Choroid plexus epithelial cell (primary cell): ENCODE data around the gene CHD5.
A peak's percentile ranks its signal among the peaks of the same experiment; 100 is the strongest.
"Not testable (repeated sequence)": the region's sequence is repeated elsewhere in the genome, so short reads cannot be mapped to it uniquely, and the experiment has no call there.

ENCODE experiments used
- DNase-seq: peaks from one replicate; pipeline ENCODE4 v3.0.0-alpha.2; 2010; ENCODE audit warnings: low read depth
- H3K4me3 ChIP-seq: 2 replicates; pipeline ENCODE4 v1.5.1; 2011; ENCODE audit warnings: low read depth, mild to moderate bottlenecking, control low read depth, low read length, moderate library complexity
- TF ChIP-seq, protein P1 (sequence below): conservative IDR thresholded peaks from 2 replicates; pipeline ENCODE4 v1.5.1; 2011; ENCODE audit warnings: low read depth, mild to moderate bottlenecking, control low read depth, inconsistent platforms, low read length, moderate library complexity

Gene CHD5

DNA sequence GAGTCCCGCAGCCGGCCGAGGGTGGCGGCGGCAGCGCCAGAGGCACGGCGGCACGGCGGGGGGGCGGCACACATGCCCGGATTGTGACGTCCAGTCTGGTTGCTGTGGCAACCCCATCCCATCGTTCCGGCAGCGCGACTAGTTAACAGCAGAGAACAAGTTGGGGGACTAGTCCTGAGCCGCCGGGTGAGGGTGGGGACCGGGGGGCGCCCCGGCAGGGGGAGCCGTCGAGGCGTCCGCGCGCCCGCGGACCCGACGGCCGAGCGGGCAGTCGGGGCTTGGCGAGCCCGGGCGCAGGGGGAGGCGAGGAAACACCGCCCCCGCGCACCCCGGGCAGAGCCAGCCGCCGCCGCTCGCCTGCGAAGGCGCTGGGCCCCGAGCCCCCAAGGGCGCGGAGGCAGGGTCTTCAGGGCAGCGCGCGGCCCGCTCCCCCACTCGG lies at the start of gene CHD5:
TSS of gene CHD5 (minus strand) at position 54 of the 439 bp plus-strand sequence. CDS start 298 bp downstream, outside the sequence.
- TF ChIP-seq, protein P1, sequence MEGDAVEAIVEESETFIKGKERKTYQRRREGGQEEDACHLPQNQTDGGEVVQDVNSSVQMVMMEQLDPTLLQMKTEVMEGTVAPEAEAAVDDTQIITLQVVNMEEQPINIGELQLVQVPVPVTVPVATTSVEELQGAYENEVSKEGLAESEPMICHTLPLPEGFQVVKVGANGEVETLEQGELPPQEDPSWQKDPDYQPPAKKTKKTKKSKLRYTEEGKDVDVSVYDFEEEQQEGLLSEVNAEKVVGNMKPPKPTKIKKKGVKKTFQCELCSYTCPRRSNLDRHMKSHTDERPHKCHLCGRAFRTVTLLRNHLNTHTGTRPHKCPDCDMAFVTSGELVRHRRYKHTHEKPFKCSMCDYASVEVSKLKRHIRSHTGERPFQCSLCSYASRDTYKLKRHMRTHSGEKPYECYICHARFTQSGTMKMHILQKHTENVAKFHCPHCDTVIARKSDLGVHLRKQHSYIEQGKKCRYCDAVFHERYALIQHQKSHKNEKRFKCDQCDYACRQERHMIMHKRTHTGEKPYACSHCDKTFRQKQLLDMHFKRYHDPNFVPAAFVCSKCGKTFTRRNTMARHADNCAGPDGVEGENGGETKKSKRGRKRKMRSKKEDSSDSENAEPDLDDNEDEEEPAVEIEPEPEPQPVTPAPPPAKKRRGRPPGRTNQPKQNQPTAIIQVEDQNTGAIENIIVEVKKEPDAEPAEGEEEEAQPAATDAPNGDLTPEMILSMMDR = no peak
- H3K4me3 ChIP-seq = peak within 1 kb of the TSS; percentile 5
- no peak for DNase-seq

DNA sequence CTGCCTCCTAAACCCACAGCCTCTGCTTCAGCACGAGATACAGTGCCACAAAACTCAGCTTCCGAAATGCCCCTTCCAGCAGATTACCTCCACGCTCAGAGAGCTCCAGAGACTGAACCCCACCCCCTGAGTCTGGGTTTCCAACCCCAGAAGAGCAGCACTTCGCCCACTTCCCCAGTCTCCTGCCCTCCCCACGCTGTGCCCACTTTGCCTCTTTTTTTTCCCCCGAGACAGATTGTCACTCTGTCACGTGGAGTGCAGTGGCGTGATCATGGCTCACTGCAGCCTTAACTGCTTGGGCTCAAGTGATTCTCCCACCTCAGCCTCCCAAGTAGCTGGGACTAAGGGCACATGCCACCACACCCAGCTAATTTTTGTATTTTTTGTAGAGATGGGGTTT lies 45.5 kb upstream of the CHD5 start:
- H3K4me3 ChIP-seq = no peak overlapping the region
- DNase-seq = no peak
- TF ChIP-seq, protein P1 = no peak

DNA sequence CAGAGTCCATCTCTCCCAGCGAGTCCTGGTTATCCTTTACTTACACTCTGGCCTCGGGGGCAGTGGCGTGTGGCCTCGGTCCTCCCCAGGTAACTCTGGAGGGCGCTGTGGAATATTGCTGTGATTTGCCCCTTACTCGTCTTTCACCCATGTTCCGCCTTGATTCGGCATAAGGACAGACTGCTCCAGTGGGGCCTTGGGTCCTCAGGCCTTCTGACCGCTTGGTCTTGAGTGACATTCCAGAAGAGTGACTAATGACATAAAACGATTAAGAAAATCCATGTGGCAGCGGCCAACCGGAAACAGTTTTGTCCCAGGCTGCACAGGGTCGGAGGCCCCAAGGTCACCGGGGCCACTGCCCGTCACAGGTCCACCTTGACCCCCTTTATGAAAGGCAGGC lies 44.6 kb upstream of the CHD5 start:
- no peak for DNase-seq
- TF ChIP-seq, protein P1 = no peak
- H3K4me3 ChIP-seq = no peak overlapping the region

GRCh38 chr1:6223617-6224016 lies 43.5 kb upstream of the CHD5 start:
- DNase-seq = no peak
- no peak overlapping the region for H3K4me3 ChIP-seq
- TF ChIP-seq, protein P1 = no peak

- TF ChIP-seq, protein P1 = no peak
- DNase-seq = no peak
Measured at GRCh38 chr1:6222636-6223035, 42.5 kb upstream of the CHD5 start.

DNA sequence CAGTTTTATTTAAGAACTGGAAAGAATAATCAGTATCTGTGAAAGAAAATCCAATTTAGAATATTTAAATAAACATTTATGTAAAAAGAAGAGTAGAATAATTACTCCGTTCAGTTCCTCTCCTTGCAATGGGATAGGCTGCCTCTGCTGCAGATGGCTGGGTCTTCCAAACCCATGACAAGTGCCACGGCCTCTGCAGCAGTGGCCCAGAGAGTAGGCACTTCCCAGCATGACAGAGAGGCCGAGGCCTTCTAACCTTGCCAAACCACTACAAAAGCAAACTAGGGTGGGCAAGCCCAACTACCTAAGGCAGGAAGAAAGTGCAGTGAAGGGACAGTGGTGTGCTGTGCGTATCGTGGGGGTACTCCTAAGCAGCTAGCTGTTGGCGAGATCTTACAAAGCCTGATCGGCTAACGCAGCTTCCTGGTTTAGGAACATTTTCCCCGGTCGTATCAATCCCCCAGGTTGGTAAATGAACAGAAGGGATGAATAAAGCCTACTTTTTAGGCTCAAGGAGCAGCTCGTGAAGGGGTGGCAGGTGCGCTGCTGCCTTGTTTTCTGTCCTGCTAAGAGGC lies 41.2 kb upstream of the CHD5 start:
- no peak overlapping the region for H3K4me3 ChIP-seq
- DNase-seq = no peak
- TF ChIP-seq, protein P1 = no peak

More at GRCh38 chr1:6222636-6223035, 42.5 kb upstream of the CHD5 start:
- H3K4me3 ChIP-seq = no peak overlapping the region

- DNase-seq = no peak
- TF ChIP-seq, protein P1 = no peak
- no peak overlapping the region for H3K4me3 ChIP-seq
Measured at GRCh38 chr1:6220236-6220635, 40.1 kb upstream of the CHD5 start.

- DNase-seq, H3K4me3 ChIP-seq: not testable (repeated sequence)
Measured at GRCh38 chr1:6219641-6220040, 39.5 kb upstream of the CHD5 start.
